Neural crest cell (in vitro differentiated cells): ENCODE data around the gene RPL6. TPM values are rescaled to one million over a fixed set of nuclear protein-coding genes. Genes with fewer than 3 reads are reported as not detected.
A peak's percentile ranks its signal among the peaks of the same experiment; 100 is the strongest.
"Not testable (repeated sequence)": the region's sequence is repeated elsewhere in the genome, so short reads cannot be mapped to it uniquely, and the experiment has no call there.

Experiments used
- DNase-seq: peaks from one replicate; pipeline ENCODE4 v3.0.0; 2021; ENCODE audit warnings: low read depth, mixed read lengths, low spot score
- H3K27ac Mint-ChIP-seq: one replicate; pipeline ENCODE4 v1.8.0; 2021; ENCODE audit warnings: mild to moderate bottlenecking, mixed read lengths; ENCODE audit not compliant: unreplicated experiment
- H3K27me3 Mint-ChIP-seq: 2 replicates; pipeline ENCODE4 v1.8.0; 2021; ENCODE audit warnings: low read depth, mild to moderate bottlenecking, mixed read lengths
- H3K36me3 Mint-ChIP-seq: 2 replicates; pipeline ENCODE4 v1.8.0; 2021; ENCODE audit warnings: low read depth, mild to moderate bottlenecking, mixed read lengths
- H3K4me1 Mint-ChIP-seq: 2 replicates; pipeline ENCODE4 v1.8.0; 2021; ENCODE audit warnings: mixed read lengths
- H3K4me3 Mint-ChIP-seq: one replicate; pipeline ENCODE4 v1.8.0; 2021; ENCODE audit warnings: mild to moderate bottlenecking, mixed read lengths
- H3K9me3 Mint-ChIP-seq: 2 replicates; pipeline ENCODE4 v1.8.0; 2021; ENCODE audit warnings: mixed read lengths
- total RNA-seq: library from RNA; stranded (reverse); gene quantifications from 2 replicates; pipeline ENCODE4 v1.2.1, GENCODE V29; 2021
- TF ChIP-seq, protein P1 (sequence below): fragments of 200-600 bp; sonication (generic); conservative IDR thresholded peaks from 2 replicates; pipeline ENCODE4 v1.5.0; 2021; ENCODE audit warnings: antibody characterized with exemption, mild to moderate bottlenecking

RPL6 gene
- total RNA-seq, 1 donor from 2014 or later = 1,997 TPM

DNA sequence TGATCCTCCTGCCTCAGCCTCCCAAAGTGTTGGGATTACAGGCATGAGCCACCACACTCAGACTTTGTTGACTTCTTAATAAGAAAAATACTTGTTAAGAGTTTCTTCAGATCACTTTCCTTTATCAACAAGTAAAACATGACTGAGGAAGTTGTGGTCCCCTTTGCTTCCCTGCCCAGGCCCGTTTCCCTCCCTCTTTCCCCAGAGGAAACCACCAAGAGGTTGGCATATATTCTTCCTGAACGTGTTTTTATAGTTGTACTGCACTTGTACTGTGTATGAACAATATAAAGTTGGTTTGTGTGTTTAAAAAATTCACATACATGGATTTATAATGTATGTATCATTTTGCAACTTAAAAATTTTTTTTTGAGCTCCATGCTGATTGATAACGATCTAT is 37.7 kb upstream of the RPL6 start:
- Mint-ChIP-seq H3K4me1 (no peaks in the 10 kb centered on the region), H3K36me3 (no peaks in the 10 kb centered on the region), H3K27ac (no peak overlapping the region), H3K27me3 (no peaks in the 10 kb centered on the region), H3K9me3 (no peaks in the 10 kb centered on the region), H3K4me3 (no peak overlapping the region)
- TF ChIP-seq, protein P1, sequence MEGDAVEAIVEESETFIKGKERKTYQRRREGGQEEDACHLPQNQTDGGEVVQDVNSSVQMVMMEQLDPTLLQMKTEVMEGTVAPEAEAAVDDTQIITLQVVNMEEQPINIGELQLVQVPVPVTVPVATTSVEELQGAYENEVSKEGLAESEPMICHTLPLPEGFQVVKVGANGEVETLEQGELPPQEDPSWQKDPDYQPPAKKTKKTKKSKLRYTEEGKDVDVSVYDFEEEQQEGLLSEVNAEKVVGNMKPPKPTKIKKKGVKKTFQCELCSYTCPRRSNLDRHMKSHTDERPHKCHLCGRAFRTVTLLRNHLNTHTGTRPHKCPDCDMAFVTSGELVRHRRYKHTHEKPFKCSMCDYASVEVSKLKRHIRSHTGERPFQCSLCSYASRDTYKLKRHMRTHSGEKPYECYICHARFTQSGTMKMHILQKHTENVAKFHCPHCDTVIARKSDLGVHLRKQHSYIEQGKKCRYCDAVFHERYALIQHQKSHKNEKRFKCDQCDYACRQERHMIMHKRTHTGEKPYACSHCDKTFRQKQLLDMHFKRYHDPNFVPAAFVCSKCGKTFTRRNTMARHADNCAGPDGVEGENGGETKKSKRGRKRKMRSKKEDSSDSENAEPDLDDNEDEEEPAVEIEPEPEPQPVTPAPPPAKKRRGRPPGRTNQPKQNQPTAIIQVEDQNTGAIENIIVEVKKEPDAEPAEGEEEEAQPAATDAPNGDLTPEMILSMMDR = no peak
- no peak for DNase-seq

DNA sequence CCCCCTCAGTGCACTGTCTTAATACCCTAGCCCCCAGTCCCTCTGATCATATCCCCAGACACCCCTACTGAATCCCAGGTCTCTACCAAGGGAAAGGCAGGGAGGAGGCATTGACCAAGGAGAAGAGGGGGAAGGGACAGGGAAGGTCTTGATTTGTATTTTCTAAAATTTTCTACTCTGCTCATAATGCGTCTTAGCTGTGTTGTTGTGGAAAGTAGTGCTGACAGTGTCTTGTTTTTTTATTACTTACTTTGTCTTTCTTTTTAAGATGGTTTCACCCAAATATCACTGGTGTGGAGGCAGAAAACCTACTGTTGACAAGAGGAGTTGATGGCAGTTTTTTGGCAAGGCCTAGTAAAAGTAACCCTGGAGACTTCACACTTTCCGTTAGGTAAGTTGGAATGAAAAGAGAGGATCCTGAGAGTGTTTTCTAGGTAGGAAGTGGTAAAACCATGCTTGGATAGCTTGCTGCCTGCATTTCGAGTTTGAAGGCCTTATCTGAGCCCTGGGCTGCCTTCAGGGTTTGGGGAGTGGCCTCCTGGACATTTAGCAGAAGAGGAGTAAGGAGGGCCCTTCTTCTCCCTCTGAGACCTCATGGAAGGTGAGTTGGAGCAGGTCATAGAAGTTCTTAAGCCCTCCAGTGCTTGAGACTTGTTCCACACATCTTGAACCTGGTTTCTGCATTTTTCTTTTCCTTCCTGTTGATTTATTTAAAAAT is 36.8 kb upstream of the RPL6 start:
- Mint-ChIP-seq H3K27me3 (no peaks in the 10 kb centered on the region), H3K27ac (peak overlapping the region; percentile 38), H3K36me3 (no peaks in the 10 kb centered on the region), H3K4me1 (no peaks in the 10 kb centered on the region), H3K4me3 (no peak overlapping the region), H3K9me3 (no peaks in the 10 kb centered on the region)
- no peak for DNase-seq
- TF ChIP-seq, protein P1 = no peak

DNA sequence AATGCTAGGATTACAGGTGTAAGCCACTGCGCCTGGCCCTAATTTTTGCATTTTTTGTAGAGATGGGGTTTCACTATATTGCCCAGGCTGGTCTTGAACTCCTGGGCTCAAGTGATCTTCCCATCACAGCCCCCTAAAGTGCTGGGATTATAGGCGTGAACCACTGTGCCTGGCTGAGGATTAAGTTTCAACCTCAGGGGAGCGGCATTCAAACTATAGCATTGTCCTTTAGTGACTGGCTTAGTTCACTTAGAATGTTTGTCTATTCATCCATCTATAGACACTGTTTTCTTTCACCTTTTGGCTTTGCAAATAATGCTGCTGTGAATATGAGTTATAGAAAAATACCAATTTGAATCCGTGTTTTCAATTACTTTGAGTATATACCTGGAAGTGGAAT is 34.5 kb upstream of the RPL6 start:
- Mint-ChIP-seq H3K36me3 (no peaks in the 10 kb centered on the region), H3K4me1 (no peaks in the 10 kb centered on the region), H3K9me3 (no peaks in the 10 kb centered on the region), H3K4me3 (no peak overlapping the region), H3K27ac (no peak overlapping the region), H3K27me3 (no peaks in the 10 kb centered on the region)
- DNase-seq = no peak
- TF ChIP-seq, protein P1 = no peak

DNA sequence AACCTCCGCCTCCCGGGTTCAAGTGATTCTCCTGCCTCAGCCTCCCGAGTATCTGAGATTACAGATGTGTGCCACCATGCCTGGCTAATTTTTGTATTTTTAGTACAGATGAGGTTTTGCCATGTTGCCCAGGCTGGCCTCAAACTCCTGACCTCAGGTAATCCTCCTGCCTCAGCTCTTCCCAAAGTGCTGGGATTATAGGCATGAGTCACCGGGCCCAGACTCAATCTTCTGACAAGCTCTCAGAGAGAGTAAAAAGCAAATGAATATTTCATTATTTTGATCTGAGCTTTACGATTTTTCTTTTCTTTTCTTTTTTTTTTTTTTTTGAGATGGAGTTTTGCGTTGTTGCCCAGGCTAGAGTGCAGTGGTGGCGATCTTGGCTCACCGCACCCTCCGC is 31.2 kb upstream of the RPL6 start:
- H3K9me3 Mint-ChIP-seq, H3K36me3 Mint-ChIP-seq, H3K27ac Mint-ChIP-seq, DNase-seq, H3K4me1 Mint-ChIP-seq, H3K4me3 Mint-ChIP-seq, H3K27me3 Mint-ChIP-seq: not testable (repeated sequence)

DNA sequence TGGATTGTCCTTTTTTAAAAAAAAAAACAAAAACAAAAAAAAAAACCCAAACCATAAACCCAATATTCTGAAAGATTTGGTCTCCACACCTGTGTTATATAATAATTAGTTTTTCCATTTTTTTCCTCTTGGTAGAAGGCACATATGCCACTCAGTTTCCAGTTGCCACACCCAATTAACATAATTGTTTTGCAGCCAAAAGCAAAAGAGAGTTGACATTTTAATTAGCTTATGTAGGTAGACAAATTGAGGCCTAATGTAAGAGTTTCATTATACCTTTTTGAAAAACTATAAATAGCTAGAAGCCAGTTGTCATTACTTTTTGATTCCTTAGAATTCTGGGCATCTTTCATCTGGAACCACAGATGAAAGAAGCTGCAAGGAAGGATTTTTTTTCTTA is 30.4 kb upstream of the RPL6 start:
- no peak overlapping the region for H3K27ac Mint-ChIP-seq
- H3K9me3 Mint-ChIP-seq = no peaks in the 10 kb centered on the region
- DNase-seq = no peak
- no peaks in the 10 kb centered on the region for H3K27me3 Mint-ChIP-seq
- H3K4me3 Mint-ChIP-seq = no peak overlapping the region
- H3K36me3 Mint-ChIP-seq = no peaks in the 10 kb centered on the region
- TF ChIP-seq, protein P1 = no peak
- peaks cover 5% of the 10 kb centered on the region for H3K4me1 Mint-ChIP-seq

DNA sequence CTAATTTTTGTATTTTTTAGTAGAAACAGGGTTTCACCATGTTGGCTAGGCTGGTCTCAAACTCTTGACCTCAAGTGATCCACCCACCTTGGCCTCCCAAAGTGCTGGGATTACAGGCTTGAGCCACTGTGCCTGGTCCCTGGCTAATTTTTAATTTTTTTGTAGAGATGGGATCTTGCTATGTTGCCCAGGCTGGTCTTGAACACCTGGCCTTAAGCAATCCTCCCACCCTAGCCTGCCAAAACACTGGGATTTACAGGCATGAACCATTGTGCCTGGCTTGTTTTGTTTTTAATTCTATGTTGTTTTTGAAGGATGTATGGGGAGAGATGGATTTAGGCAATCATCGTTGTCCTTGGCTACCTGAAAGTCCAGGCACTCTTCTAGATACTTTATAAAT is 29.2 kb upstream of the RPL6 start:
- H3K4me3 Mint-ChIP-seq, DNase-seq, H3K27me3 Mint-ChIP-seq, H3K9me3 Mint-ChIP-seq, H3K4me1 Mint-ChIP-seq, H3K36me3 Mint-ChIP-seq, H3K27ac Mint-ChIP-seq: not testable (repeated sequence)
